Left forelimb (tissue), 1 donor: Measurements from ENCODE around the gene C4orf54.

ENCODE experiments used
- DNase-seq: peaks from one replicate; pipeline ENCODE4 v3.0.0-alpha.2; 2018; ENCODE audit warnings: low spot score

The C4orf54 gene

DNA sequence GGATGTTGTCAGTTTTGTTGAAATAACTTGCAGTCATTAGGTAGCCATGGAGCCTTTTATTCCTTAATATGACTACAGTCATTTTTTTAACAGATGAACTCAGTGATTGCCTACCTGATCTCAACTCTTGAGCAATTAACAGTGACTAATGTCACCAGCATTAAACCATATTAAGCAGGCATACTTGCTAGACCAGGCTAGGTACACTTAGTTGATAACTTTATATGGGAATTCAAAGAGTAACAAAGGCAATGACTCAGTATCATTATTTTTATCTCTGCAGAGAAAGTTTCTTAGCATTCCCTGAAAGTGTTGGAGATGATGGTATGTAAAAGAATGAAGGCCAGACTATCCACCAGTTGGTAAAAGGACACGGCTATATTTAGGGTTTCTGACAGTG is at the start of gene C4orf54:
C4orf54 (minus strand) TSS at position 31 of the 400 bp plus-strand sequence. CDS start 3,180 bp downstream, outside the sequence.
- DNase-seq: no peak

DNA sequence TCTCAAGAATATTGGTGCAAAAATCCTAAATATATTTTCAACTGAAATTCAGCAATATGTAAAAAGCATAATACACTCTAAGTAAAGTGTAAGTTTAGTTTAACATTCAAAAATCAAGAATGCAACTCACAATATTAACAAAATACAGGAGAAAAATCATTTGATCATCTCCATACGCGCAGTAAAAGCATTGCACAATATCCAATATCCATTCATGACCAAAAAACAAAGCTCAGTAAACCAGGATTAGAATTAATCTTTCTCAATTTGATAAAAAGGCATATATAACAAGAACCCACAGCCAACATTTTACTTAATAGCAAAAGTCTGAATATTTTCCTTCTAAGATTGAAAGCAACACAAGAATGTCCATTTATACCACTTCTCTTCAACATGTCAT is 48.3 kb upstream of the C4orf54 start:
- no peak for DNase-seq

DNA sequence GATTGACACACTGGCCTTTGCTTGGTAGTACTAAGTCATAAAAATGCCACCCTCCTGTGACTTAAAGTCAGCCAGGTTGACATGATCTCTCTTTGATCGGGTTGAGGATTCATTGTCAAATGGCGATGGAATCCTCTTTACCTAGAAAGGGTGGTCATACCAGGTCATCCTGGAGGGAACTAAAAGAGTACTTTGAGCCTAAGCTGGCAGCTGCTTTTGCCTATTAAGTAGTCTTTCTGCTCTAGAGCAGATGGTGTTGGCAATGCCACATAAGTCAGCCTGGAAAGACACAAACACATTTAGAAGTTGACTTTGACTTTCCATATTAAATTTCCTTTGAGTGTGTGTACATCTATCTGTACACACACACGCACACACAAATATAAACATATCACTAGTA is 39.2 kb upstream of the C4orf54 start:
- no peak for DNase-seq

DNA sequence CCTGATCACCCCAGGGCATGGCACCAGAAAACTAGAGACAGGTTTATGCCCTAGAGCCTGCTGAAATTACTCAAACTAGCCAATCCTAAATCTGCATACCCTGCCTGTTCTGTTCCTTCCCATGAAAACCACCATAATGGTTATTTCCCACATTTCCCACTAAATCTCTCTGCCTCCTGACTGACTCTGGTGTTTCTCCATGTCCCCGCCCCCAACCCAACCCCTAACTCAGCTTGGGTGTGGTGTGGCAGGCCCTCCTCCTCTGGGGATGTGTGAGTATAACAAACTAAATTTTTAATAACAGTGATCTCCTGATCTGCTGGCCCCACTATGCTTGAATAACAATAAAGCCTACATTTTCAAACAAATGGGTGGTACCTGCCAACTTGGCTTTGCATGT is 35.5 kb upstream of the C4orf54 start:
- DNase-seq: no peak

DNA sequence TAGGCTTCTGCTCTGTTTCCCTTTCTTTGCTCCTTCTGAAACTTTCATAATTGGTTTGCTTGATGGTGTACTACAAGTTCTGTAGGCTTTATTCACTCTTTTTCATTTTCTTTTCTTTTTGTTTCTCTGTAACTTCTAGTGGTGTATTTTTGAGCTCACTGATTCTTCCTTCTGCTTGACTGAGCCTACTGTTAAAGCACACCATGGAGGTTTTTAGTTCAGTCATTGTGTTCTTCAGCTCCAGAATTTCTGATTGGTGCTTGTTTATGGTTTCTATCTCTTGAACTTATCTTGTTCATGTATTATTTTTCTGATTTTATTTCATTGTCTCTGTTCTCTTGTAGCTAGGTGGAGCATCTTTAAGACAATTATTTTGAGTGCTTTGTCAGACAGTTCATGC is 33.4 kb upstream of the C4orf54 start:
- DNase-seq: no peak

DNA sequence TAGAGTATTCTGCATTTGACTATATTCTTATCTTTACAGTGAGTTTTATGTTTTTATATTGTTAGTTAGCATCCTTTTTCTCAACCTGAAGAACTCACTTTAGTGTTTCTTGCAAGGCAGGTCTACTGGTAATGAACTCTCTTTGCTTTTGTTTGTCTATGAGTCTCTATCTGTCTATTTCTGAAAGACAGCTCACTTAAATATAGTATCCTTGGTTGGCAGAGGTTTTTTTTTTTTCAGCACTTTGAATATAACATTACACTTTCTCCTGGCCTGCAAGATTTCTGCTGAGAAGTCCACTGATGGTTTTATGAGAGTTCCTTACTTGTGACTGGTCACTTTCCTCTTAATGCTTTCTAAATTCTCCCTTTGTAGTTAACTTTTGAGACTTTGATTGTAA is 32.8 kb upstream of the C4orf54 start:
- no peak for DNase-seq

DNA sequence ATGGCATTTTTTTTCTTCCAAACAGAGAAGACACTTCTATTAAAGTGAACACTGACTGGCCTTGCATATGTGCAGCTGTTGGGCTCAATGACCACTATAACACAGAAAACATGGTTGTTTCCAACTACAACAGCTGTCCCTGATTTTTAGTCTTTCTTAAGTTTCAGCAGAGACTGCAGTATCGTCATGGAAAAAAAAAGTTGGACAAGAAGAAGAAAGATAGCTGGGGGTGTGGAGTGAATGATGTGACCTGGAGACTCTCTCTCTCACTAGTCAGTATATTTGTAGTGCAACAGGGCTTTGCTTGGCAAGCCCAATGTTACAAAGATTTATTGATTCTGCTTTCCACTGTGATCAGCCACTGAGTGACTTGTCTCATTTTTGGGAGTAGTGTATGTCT is 29.5 kb upstream of the C4orf54 start:
- DNase-seq: no peak

DNA sequence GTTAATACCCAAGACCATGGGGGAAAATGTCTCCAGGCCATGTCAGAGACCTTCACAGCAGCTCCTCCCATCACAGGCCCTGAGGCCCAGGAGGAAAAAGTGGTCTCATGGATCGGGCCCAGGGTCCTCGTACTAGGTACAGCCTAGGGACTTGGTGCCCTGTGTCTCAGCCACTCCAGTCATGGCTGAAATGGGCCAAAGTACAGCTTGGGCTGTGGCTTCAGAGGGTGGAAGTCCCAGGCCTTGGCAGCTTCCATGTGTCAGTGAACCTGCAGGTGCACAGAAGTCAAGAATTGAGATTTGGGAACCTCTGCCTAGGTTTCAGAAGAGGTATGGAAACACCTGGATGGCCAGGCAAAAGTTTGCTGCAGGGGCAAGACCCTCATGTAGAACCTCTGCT is 27.6 kb upstream of the C4orf54 start:
- DNase-seq: no peak

DNA sequence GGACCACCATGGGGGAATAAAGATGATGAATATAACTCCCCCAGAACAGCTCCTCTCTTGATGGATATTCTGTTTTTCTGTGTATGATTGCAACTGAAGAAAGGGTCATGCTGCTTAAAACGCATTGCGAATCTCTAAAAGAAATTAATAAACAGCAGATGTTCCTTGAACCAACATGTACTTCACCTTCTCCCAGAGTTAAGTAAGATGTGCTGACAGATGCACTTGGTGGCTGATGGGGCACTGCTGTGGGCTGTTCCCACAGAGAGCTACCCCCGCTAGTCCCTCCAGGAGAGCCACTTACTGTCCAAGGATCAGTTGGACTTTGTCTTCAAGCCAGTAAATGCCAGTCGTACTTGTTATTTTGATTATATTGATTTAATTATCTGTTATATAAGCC is 26.3 kb upstream of the C4orf54 start:
- no peak for DNase-seq

DNA sequence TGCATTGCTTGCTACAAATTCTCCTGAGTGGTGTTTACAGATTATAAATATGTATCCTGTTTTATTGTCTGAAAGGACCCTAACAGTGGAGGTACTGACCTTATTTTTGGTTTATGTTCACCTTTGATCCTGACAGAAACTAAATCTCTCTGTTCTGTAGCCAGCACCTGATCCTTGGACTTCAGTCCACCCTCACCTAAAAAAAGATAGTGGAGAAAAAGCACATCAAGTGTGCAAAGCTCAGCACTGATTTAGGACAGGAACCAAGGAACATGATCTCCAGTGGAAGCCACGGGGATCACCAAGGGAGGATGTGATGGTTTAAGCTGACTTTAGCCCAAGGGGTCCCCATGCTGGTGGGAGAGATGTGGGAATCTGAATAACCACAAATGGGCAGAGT is 22.3 kb upstream of the C4orf54 start:
- DNase-seq: no peak

DNA sequence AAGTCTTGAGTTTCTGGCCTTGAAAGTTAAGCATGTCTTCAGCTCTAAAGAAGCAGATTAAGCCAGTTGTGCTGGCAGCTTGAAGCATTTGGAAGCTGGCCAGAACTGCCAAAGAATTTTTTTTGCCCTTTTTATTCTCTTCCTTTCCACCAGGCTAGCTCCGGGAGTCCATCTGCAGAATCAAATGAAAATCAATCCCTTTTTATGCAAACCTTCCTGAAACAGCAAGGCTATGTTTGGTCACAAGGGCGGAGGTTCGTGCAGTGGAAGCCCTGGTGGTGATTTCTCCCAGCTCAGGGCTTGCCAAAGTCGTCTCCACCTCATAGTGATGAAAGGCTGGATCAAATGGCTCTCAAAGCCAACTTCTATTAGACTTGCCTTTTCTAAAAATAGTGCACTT is 21.6 kb upstream of the C4orf54 start:
- no peak for DNase-seq

DNA sequence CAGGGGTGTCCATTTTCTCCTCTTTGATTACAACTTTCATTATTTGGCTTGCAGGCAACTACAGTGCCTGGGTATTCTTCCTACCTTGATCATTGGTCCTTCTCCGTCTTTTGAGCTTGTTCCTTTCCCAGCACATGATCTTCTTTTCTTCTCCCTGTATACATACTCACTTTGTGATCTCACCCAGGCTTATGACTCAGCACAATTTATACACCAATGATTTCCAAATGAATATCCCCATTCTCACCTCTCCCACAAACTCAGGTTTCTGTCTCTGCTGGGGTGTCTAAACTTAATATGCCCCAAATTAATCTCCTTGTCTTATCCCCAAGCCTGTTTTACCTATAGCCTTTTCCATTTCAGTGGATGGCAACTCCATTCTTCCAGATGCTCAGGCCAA is 19.5 kb upstream of the C4orf54 start:
- no peak for DNase-seq

DNA sequence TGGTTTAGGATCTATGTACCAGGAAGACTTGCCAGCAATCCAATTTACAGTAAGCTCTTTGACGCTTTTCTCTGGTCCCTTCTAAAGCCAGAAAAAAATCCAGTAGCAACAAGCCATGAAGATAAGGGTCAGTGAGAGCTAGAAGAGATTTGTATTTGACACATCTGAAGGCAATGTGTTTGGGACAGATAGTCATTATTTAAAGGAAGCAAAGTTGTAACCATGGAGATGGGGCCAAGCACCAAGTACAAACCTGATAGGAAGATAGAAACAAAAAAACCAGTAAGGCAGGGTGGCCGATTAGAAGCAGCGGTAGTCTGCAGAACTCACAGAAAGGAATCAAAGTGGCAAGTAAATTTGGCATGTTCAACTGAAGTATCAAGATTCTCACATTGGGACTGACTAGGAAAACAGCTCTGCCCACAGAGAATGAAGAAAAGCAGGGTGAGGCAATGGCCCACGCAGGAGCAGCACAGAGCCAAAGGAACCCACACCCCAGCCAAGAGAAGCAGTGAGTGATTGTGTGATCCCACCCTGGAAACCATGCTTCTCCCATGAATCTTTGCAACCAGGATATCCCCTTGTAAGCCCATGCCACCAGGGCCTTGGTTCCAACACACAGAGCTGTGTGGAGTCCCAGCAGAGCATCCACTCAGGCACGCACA is 12.9 kb upstream of the C4orf54 start:
- DNase-seq: no peak

DNA sequence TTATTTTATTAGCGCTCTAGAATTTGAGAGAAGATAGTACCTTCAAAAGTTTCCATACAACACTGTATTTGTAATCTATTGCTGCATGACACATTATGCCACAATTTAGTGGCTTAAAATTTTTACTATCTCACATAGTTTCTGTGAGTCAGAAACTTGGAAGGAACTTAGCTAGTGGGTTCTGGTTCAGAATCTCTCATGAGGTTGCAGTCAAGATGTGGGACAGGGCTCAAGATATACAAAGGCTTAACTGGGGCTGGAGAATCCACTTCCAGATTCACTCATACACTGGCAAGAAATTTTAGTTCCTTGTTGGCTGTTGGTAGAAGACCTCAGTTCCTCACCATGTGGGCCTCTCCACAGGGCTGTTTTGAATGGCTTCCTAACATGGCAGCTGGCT is 11.5 kb upstream of the C4orf54 start:
- DNase-seq: no peak

DNA sequence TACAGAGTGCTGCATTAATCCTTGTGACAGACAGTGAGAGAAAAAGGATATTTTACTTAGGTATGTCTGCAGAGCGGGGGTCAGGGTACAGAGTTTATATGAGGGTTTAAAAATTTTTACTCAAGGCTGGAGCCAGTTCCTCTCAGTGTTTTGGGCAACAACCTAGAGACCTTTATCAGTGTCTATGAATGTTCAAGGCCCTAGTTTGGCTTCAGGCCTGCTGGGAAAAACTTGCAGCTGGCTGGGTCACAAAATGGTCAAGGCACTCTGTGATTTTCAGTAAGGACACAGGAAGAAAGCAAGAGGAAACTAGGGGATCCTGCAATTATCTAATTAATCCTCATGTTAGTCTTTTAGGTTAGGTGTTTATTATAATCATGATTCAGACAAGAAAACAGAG is 10.8 kb upstream of the C4orf54 start:
- no peak for DNase-seq

DNA sequence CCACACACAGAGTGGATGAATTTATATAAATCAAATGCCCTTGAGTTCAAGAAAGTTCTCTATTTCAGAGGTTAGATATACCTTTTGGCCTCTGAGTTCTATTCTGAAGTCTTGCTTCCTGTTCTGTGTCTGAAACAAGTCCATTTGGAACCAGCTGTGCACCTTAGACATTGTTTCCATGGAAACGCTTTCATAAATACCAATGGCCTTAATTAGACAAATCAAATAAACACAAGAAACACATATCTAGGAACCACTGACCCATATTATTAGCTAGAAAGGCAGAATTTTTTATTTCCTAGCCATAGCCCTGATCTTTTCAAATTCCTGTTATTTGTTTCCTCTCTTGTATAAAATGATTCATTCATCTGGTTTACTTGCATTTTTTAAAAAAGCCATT is 8.4 kb upstream of the C4orf54 start:
- DNase-seq: no peak

DNA sequence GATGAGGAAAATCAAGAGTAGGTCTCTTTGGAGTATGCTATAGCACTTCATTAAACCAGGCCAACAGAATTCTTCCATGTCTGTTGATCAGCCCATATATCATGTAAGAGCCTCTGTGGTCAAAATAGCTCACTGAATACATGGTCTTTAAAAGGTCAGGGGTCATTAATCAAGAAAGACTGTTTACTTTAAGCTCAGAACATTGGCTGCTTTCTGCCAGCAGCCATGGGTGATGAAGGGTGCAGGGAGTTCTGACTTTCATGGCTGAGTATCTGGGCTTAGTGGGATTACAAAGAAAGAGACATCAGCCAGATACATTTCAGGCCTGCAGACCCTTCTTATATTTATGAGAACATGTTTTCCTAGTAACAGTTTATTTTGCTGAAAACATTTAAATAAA is 7.1 kb upstream of the C4orf54 start:
- no peak for DNase-seq

DNA sequence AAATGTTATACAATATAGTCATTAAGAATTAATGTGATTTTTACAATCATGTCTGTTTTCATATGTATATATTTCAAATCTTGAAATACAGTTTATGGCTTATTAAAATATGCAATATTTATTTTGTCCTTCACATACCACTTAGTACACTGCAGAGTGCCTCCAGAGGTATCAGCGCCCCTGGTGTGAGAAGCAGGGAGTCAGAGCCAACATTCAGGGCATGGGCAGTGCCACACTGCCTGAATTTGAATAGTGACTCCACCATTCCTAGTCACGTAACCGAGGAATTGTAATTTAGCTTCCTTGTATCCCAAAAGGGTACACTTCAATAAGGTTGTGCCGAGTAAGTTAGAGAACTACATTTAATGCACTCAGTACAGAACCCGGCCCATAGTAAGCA is 4.3 kb upstream of the C4orf54 start:
- DNase-seq: no peak

DNA sequence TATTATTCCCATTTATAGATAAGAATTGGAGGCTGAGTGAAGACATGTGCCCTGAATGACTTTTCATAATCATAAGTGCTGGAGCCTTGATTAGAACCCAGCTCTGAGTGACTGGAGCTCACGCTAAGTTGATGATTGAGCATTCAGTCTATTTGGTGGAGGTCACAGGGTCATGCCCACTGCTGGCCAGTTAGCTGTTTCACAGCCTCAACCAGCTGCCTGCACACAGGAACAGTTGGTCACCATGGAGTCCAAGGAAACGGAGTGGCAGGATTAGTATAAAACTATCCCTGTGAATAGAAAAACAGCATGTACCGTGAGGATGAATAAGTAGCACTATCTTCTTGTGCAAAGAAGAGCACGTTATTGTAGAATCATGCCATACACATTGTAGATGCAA is 1.0 kb upstream of the C4orf54 start:
- no peak for DNase-seq

DNA sequence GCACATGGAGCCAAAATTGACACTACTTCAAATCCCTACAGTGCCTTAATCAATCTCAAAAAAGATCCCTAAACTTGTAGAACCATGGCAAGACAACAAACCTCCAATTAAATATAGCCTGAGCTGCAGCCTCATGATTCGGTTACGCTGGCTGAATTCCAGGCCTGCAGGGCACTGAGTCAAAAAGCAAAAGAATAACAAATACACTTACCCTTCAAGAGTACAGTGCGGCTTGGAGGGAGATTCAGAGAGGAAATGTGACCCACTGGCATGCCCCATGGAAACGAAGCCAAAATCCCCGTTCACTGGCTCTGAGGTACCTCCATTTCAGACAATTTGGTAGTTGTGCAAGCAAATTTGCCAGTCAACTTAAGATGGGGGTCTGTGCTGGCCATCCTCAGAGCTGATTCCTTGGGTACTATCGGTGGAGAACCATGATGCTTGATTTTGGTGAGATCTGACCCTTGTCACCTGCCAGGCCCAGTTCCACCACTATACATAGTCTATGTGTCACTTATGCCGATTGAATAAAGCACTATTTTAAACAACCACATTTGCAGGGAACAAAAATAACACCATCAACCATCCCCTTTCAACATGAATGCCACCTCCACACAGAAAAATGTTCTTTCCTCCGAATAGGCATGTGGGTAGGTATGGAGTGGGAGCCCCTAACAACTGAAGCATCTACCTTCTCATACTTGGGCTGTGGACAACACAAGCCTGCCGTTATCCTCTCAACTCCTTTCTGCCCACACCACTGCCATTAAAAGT is 2.1 kb downstream of the C4orf54 start:
- no peak for DNase-seq

DNA sequence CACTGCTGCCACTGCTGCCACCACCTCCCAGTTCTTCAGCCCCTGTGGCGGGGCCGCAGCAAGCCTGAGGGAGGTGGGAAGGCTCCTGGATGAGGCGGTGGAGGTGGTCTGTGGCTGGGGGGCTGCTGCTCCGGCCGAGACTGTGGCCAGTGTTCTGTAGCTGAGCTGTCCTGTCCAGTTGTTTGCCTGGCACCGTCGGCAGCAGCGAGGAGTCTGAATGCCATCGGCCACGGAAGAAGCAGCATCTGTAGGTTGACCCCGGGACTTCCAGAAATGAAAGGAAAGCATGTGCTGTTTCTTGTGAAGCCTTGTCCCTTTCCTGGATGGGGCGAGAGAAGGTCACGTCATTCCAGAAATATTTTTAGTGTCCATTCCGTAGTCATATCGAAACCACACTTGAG is 3.3 kb downstream of the C4orf54 start:
- no peak for DNase-seq

DNA sequence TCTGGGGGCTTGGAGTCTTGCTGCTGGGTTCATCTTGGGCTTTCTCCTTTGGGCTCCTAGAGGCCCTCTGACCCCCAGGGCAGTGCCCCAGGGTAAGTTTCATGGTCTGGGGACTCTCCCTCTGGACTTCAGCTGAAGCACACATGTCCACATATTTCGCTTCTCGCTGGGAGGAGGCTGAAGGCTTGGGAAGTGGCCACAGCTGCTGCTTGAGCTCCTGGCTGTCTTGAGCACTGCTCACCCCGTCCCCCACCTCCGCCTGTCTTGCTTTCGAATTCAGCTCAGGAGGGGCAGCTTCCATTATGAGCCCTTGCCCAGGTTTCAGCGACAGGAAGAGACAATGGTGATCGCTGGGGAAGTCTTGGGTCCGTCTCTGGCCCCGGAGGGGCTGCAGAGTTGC is 3.7 kb downstream of the C4orf54 start:
- DNase-seq: no peak

DNA sequence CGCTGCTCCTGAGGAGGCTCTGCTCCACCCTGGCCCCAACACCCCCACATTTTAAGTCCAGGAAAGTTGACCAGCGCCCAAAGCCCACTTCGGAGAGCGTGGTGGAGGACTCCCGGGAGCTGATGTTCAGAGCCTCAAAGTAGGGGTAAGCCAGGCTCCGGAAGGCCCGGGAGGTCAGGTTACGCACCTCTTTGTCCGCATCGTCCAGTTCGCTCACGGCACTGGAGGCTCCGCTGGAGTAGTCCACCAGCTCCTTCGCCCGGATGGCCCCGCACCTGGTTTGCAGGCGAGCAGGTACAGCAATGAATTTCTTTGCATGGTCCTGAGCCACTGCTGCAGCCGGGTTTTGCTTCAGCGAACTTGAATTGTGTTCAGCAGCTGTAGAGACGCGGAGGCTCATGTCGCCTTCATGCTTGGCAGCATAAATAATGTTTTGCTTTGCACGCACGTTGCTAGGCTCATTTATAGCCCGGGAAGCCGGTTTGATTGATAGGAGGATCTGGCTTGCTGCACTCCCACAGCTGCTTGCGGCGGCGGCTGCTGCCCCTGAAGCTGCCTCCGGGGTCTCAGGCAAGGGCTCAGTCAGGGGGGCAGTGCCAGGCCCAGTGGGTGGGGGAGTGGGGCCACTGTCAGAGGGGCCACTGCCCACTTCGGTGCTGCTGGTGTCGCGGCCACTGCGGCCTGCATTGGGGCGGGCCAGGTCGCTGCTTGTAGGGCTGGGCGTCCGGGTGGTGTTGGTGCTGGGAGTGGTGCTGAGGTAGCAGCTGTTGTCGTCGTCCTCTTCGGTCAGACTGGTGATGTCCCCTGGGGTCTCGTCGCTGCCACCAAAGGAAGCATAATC is 4.8 kb downstream of the C4orf54 start:
- peak; percentile 81 for DNase-seq
